Progenitor cell of endocrine pancreas (in vitro differentiated cells): ENCODE results near the gene MRTFA. TPM values are rescaled to one million over a fixed set of nuclear protein-coding genes. Genes with fewer than 3 reads are reported as not detected.
"Not testable (repeated sequence)": the region's sequence is repeated elsewhere in the genome, so short reads cannot be mapped to it uniquely, and the experiment has no call there.

ENCODE experiments used
- DNase-seq: peaks from one replicate; pipeline ENCODE4 v3.0.0; 2021; ENCODE audit warnings: low spot score; ENCODE audit not compliant: unreplicated experiment
- H3K27ac Mint-ChIP-seq: 2 replicates; pipeline ENCODE4 v1.8.0; 2021; ENCODE audit warnings: mild to moderate bottlenecking, moderate library complexity, mixed read lengths
- H3K27me3 Mint-ChIP-seq: 2 replicates; pipeline ENCODE4 v1.8.0; 2021; ENCODE audit warnings: mixed read lengths
- H3K36me3 Mint-ChIP-seq: 2 replicates; pipeline ENCODE4 v1.8.0; 2022; ENCODE audit warnings: mixed read lengths; ENCODE audit not compliant: insufficient read depth
- H3K4me1 Mint-ChIP-seq: 2 replicates; pipeline ENCODE4 v1.8.0; 2021; ENCODE audit warnings: low read depth, mixed read lengths
- H3K4me3 Mint-ChIP-seq: 2 replicates; pipeline ENCODE4 v1.8.0; 2021; ENCODE audit warnings: low read depth, mild to moderate bottlenecking, moderate library complexity, mixed read lengths
- H3K9me3 Mint-ChIP-seq: 2 replicates; pipeline ENCODE4 v1.8.0; 2021; ENCODE audit warnings: low read depth, mixed read lengths
- total RNA-seq: library from RNA; stranded (reverse); gene quantifications from 2 replicates; pipeline ENCODE4 v1.2.1, GENCODE V29; 2021
- TF ChIP-seq, protein P1 (sequence below): fragments of 200-600 bp; sonication (generic); IDR thresholded peaks from one replicate; pipeline ENCODE4 v1.5.0; 2021; ENCODE audit warnings: antibody characterized with exemption, mild to moderate bottlenecking; ENCODE audit not compliant: unreplicated experiment

Gene MRTFA
- total RNA-seq, 1 donor from 2014 or later = 61.9 TPM

DNA sequence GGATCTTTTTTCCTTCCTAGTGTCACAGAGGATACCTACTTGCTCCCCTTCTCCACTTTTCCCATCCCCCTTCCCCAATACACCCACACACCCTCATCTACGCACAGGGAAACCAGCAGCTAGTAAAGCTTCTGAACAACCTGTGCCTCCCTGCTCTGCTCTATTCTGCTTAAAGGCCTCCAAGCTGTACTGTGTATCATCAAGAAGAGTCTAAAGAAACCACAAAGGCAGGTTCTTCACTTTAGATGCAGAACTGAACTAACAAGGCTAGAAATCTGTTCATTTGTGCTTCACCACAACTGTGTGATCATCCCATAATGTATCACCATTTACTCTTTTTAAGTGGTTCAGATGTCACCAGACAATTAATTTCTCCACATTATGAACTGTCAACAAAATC is 133.6 kb downstream of the MRTFA start:
- no peak overlapping the region for H3K4me3 Mint-ChIP-seq
- peaks cover 18% of the 10 kb centered on the region for H3K4me1 Mint-ChIP-seq
- H3K27ac Mint-ChIP-seq = peak overlapping the region; percentile 97
- peaks cover 9% of the 10 kb centered on the region for H3K36me3 Mint-ChIP-seq
- no peaks in the 10 kb centered on the region for H3K27me3 Mint-ChIP-seq
- H3K9me3 Mint-ChIP-seq = peaks cover 4% of the 10 kb centered on the region
- TF ChIP-seq, protein P1, sequence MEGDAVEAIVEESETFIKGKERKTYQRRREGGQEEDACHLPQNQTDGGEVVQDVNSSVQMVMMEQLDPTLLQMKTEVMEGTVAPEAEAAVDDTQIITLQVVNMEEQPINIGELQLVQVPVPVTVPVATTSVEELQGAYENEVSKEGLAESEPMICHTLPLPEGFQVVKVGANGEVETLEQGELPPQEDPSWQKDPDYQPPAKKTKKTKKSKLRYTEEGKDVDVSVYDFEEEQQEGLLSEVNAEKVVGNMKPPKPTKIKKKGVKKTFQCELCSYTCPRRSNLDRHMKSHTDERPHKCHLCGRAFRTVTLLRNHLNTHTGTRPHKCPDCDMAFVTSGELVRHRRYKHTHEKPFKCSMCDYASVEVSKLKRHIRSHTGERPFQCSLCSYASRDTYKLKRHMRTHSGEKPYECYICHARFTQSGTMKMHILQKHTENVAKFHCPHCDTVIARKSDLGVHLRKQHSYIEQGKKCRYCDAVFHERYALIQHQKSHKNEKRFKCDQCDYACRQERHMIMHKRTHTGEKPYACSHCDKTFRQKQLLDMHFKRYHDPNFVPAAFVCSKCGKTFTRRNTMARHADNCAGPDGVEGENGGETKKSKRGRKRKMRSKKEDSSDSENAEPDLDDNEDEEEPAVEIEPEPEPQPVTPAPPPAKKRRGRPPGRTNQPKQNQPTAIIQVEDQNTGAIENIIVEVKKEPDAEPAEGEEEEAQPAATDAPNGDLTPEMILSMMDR = no peak
- no peak for DNase-seq

DNA sequence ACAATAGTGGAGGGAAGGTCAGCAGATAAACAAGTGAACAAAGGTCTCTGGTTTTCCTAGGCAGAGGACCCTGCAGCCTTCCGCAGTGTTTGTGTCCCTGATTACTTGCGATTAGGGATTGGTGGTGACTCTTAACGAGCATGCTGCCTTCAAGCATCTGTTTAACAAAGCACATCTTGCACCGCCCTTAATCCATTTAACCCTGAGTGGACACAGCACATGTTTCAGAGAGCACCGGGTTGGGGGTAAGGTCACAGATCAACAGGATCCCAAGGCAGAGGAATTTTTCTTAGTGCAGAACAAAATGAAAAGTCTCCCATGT is 136.1 kb downstream of the MRTFA start:
- H3K27me3 Mint-ChIP-seq, H3K9me3 Mint-ChIP-seq: not testable (repeated sequence)
- peak overlapping the region; percentile 92 for H3K27ac Mint-ChIP-seq

DNA sequence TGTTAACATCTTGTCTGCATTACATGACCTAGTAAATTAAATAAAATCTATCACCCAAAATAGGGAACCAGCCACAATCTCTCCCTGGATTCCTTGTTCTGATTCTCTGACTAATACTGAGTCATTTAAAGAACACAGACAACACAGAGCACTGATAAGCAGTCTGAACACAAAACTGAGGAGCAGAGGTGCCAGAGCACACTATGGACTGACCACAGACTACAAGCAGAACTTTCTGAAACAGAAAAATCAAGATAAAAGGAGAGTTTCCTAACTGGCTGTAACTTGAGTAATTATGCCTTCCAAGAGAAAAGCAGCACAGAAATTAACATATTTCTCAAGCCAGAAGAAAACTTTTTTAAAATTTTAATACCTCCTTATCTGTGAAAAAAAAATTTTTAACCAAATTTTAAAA is 137.3 kb downstream of the MRTFA start:
- H3K27me3 Mint-ChIP-seq = no peaks in the 10 kb centered on the region
- peaks cover 4% of the 10 kb centered on the region for H3K9me3 Mint-ChIP-seq
- TF ChIP-seq, protein P1 = no peak
- H3K36me3 Mint-ChIP-seq = peaks cover 9% of the 10 kb centered on the region
- DNase-seq = no peak
- no peak overlapping the region for H3K4me3 Mint-ChIP-seq
- peak overlapping the region; percentile 68 for H3K27ac Mint-ChIP-seq
- H3K4me1 Mint-ChIP-seq = peaks cover 18% of the 10 kb centered on the region

More for the DNA sequence above, 136.1 kb downstream of the MRTFA start:
- not testable (repeated sequence) for H3K4me3 Mint-ChIP-seq, H3K36me3 Mint-ChIP-seq, DNase-seq
- H3K4me1 Mint-ChIP-seq = peaks cover 18% of the 10 kb centered on the region

DNA sequence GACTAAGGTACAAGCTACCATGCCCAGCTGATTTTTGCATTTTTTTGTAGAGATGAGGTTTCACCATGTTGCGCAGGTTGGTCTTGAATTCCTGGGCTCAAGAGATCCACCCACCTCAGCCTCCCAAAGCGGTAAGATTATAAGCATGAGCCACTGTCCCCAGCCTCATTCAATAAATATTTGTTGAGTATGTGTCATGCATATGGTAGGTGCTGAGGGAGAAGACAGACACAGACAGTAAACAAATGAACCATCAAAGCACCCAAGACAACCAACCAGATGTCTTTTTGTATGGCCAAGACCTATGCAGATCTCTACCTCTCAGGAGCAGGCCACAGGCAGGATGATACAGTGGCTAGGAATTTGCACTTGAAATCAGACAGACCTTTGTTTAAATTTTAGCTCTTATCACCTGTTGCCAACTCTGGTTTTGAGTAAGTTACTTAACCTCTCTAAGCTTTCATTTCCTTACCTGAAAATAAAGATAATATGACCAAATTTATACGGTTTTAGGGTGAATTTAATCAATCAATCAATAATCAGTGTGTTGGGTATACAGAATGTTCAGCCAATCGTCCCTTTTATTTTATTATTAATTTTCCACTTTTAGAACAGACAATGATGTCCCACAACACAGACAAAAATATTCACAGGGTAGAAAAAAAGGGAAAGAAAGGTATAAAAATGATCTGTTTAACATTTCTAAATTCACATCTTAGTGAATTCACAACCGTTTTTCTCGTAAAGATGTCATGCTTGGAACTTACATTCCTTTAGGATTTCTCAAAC is 137.9 kb downstream of the MRTFA start:
- Mint-ChIP-seq H3K27ac (peak overlapping the region; percentile 86), H3K4me1 (peaks cover 18% of the 10 kb centered on the region), H3K36me3 (peaks cover 9% of the 10 kb centered on the region), H3K9me3 (peaks cover 4% of the 10 kb centered on the region), H3K27me3 (no peaks in the 10 kb centered on the region), H3K4me3 (no peak overlapping the region)
- no peak for DNase-seq
- TF ChIP-seq, protein P1 = no peak

DNA sequence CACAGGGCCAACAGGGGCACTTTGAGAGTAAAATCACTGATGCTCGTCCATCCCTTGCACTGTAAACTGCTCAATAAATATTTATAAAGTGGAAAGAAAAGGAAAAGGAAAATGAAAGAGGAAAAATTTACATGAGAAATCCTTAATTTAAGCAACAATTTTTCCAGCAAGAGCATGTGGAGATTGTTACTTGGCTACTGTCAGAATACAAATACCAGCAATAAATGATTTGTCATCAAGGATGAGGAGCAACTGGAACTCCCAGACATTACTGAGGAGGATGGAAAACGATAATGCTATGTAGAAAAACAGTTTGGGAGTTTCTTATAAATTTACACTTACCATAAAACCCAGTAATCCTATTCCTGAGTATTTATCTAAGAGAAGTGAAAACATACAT is 143.1 kb downstream of the MRTFA start:
- no peak for DNase-seq
- H3K9me3 Mint-ChIP-seq = no peaks in the 10 kb centered on the region
- peak overlapping the region; percentile 46 for H3K27ac Mint-ChIP-seq
- peaks cover 4% of the 10 kb centered on the region for H3K36me3 Mint-ChIP-seq
- H3K27me3 Mint-ChIP-seq = no peaks in the 10 kb centered on the region
- peaks cover 17% of the 10 kb centered on the region for H3K4me1 Mint-ChIP-seq
- TF ChIP-seq, protein P1 = no peak
- no peak overlapping the region for H3K4me3 Mint-ChIP-seq

DNA sequence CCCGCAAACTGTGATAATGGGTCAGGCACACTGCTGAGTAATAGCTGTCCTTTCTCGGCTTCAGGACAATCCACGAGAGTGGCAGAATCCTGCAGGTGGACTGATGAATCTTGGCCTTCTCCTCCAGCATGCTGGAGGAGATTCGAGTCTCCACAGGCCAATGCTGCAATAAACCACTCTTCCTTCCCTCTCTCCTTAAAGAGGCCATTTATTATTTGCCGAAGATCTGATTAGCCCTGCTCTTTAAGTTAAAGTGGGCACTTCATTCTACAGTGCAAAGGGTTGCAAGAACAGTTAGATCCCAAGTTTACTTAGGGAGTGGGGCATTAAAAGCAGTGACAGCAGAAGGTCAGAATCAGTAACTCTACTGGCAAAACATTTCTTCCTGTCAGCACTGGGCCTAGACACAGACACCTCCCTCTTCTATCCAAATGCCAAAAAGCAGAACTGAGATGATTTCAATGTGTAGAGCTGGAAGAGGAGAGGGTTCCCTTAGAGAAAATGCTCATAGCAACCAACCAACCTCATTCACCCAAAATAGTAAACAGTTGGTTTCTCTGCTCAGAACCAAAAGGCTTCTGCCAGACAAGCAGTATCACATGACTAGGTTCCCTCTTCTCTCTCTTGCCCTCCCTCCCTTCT is 144.4 kb downstream of the MRTFA start:
- TF ChIP-seq, protein P1 = no peak
- no peaks in the 10 kb centered on the region for H3K9me3 Mint-ChIP-seq
- H3K27me3 Mint-ChIP-seq = no peaks in the 10 kb centered on the region
- H3K4me1 Mint-ChIP-seq = peaks cover 13% of the 10 kb centered on the region
- no peak overlapping the region for H3K4me3 Mint-ChIP-seq
- no peak for DNase-seq
- peak overlapping the region; percentile 42 for H3K27ac Mint-ChIP-seq
- H3K36me3 Mint-ChIP-seq = peaks cover 6% of the 10 kb centered on the region
